NCI-H345 (cell line): ENCODE measurements around the gene RNGTT.

Source experiments
- DNase-seq: peaks from one replicate; lab custom pipeline; 2025; lab: John Stamatoyannopoulos, UW

RNGTT gene

GRCh38 chr6:88587150-88587520 lies 376.3 kb downstream of the RNGTT start:
- DNase-seq: no peak

GRCh38 chr6:88586371-88587149 lies 376.9 kb downstream of the RNGTT start:
- DNase-seq: no peak

GRCh38 chr6:88585276-88585692 lies 378.1 kb downstream of the RNGTT start:
- no peak for DNase-seq

GRCh38 chr6:88584581-88585275 lies 378.7 kb downstream of the RNGTT start:
- peak; percentile 33 for DNase-seq

GRCh38 chr6:88577461-88577860 lies 386.0 kb downstream of the RNGTT start:
- no peak for DNase-seq

GRCh38 chr6:88575536-88575935 lies 387.9 kb downstream of the RNGTT start:
- DNase-seq: no peak

- DNase-seq: peak; percentile 22
Measured at GRCh38 chr6:88574651-88575050, 388.8 kb downstream of the RNGTT start.

- no peak for DNase-seq
Measured at GRCh38 chr6:88574031-88574430, 389.4 kb downstream of the RNGTT start.

GRCh38 chr6:88573561-88573960 lies 389.9 kb downstream of the RNGTT start:
- DNase-seq: no peak

- no peak for DNase-seq
Measured at GRCh38 chr6:88572449-88573139, 390.8 kb downstream of the RNGTT start.

GRCh38 chr6:88569959-88570358 lies 393.5 kb downstream of the RNGTT start:
- no peak for DNase-seq

GRCh38 chr6:88567696-88568095 lies 395.7 kb downstream of the RNGTT start:
- no peak for DNase-seq

- no peak for DNase-seq
Measured at GRCh38 chr6:88566746-88567534, 396.5 kb downstream of the RNGTT start.

GRCh38 chr6:88565836-88566235 lies 397.6 kb downstream of the RNGTT start:
- no peak for DNase-seq

- no peak for DNase-seq
Measured at GRCh38 chr6:88565409-88565811, 398.0 kb downstream of the RNGTT start.

- DNase-seq: no peak
Measured at GRCh38 chr6:88563277-88563625, 400.2 kb downstream of the RNGTT start.

- no peak for DNase-seq
Measured at GRCh38 chr6:88562353-88563276, 400.8 kb downstream of the RNGTT start.

- no peak for DNase-seq
Measured at GRCh38 chr6:88561954-88562315, 401.5 kb downstream of the RNGTT start.

GRCh38 chr6:88561034-88561953 lies 402.1 kb downstream of the RNGTT start:
- DNase-seq: no peak
